ENCODE results near the gene NDUFC2.
"Not testable (repeated sequence)": the region's sequence is repeated elsewhere in the genome, so short reads cannot be mapped to it uniquely, and the experiment has no call there.

Gene NDUFC2

GRCh38 chr11:78078218-78079167, 1.2 kb downstream of the NDUFC2 start:
- no peak for DNase-seq

- not testable (repeated sequence) for DNase-seq
Observed at GRCh38 chr11:78077592-78077991, 2.1 kb downstream of the NDUFC2 start.

- DNase-seq = no peak
Observed at GRCh38 chr11:78076733-78077403, 2.8 kb downstream of the NDUFC2 start.

- DNase-seq = no peak
Observed at GRCh38 chr11:78074756-78075155, 4.9 kb downstream of the NDUFC2 start.

GRCh38 chr11:78072455-78072854, 7.2 kb downstream of the NDUFC2 start:
- no peak for DNase-seq

- no peak for DNase-seq
Observed at GRCh38 chr11:78071717-78072116, 7.9 kb downstream of the NDUFC2 start.

GRCh38 chr11:78070621-78071020, 9.0 kb downstream of the NDUFC2 start:
- DNase-seq = no peak

GRCh38 chr11:78069465-78069864, 10.2 kb downstream of the NDUFC2 start:
- DNase-seq = no peak

GRCh38 chr11:78067704-78068103, 12.0 kb downstream of the NDUFC2 start:
- no peak for DNase-seq

GRCh38 chr11:78066471-78066870, 13.2 kb downstream of the NDUFC2 start:
- no peak for DNase-seq

GRCh38 chr11:78065203-78065602, 14.5 kb downstream of the NDUFC2 start:
- DNase-seq = no peak

GRCh38 chr11:78063440-78064181, 16.1 kb downstream of the NDUFC2 start, which contains the start of gene THRSP:
THRSP (plus strand) TSS chr11:78063861; CDS start chr11:78063882, 21 bp downstream.
- no peak for DNase-seq

- no peak for DNase-seq
Observed at GRCh38 chr11:78062671-78063070, 17.0 kb downstream of the NDUFC2 start.

GRCh38 chr11:78061921-78062311, 17.7 kb downstream of the NDUFC2 start:
- DNase-seq = no peak

GRCh38 chr11:78061088-78061920, 18.4 kb downstream of the NDUFC2 start:
- DNase-seq = no peak

- no peak for DNase-seq
Observed at GRCh38 chr11:78060533-78060932, 19.1 kb downstream of the NDUFC2 start.

- DNase-seq = not testable (repeated sequence)
Observed at GRCh38 chr11:78059749-78060328, 19.8 kb downstream of the NDUFC2 start.

GRCh38 chr11:78057462-78058055, 22.1 kb downstream of the NDUFC2 start:
- DNase-seq = no peak

GRCh38 chr11:78056093-78056492, 23.6 kb downstream of the NDUFC2 start:
- DNase-seq = no peak

- DNase-seq = no peak
Observed at GRCh38 chr11:78054971-78055370, 24.7 kb downstream of the NDUFC2 start.
